GM19099 (cell line): ENCODE results near the gene COPRS.

Source experiments
- POLR2A ChIP-seq: IDR thresholded peaks from 3 replicates; pipeline ENCODE4 v1.6.1; 2011; ENCODE audit warnings: low read depth; ENCODE audit not compliant: insufficient read length; ENCODE audit errors: extremely low read depth

The COPRS gene

DNA sequence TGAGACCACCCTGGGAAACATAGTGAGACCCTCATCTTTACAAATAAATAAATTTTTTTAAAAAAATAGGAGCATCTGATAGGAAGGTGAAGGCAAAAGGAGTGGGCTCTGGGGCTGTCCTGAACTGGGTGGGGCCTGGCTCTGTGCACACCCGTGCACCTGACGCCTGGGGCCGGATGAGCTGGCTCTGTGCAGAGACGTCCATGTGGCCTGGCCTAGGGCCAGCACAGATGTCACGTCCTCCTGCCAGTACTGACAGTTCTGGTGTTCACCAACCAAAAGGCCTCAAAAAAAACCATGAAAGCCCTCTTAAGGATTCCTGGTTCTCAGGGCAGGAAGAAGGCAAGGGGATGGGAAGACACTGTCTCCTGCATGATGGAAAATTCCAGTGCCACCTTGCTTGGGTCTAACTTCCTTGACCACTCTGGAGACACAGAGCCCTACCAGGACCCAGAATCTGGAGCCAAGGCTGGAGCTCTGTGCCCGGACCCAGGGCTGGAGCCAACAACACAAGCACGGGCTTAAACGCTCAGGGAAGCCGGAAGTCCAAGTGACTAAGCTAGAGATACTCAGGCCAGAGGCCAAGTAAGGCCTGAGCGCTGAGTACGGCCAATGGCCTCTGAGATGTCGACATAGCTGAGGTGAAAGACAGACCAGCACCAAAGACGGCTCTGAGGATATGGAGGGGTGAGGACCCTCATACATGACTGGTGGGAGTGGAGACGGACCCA lies 32.9 kb downstream of the COPRS start:
- no peak for TF ChIP-seq POLR2A

DNA sequence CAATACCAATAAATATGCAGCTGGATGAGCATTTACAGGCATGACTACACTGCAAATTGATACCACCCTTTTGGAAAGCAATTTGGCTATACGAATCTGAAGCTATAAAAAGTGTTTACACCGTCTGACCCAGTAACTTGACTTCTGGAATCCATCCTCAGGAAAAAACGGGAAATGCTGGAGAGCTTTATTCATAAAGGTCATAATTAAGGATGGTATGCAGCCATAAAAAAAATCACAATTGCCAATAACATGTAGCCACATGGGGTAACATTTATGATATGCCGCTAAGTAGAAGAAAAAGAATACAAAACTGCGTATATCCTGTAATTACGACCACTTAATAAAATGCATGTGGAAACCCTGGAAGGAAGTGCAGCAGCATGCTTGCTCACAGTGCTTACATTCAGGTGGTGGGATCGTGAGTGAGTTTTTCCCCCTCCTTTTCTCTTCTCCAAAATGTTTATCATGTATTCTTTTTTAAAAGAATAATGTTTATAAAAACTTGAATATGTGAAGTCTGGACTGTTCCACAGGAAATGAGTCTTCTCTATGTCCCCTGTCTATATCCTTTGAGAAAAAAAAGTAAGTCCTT lies 34.2 kb downstream of the COPRS start:
- no peak for TF ChIP-seq POLR2A

DNA sequence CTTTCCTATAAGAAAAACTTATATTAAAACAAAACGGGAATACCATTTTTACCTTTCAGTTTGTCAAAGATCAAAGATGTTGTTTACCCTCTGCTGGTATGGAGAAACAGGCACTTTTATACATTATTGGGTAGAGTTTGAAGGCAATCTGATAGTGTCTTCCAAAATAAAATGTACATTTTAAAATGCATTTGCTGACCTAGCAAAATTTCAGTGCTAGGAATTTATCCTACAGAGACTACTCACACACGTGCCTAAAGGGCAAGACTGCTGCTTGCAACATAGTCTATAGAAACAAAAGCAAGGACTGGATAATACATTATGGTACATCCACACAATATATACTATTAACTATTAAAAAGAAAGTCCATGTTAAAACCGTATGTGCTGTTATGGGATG lies 36.0 kb downstream of the COPRS start:
- TF ChIP-seq POLR2A = no peak

DNA sequence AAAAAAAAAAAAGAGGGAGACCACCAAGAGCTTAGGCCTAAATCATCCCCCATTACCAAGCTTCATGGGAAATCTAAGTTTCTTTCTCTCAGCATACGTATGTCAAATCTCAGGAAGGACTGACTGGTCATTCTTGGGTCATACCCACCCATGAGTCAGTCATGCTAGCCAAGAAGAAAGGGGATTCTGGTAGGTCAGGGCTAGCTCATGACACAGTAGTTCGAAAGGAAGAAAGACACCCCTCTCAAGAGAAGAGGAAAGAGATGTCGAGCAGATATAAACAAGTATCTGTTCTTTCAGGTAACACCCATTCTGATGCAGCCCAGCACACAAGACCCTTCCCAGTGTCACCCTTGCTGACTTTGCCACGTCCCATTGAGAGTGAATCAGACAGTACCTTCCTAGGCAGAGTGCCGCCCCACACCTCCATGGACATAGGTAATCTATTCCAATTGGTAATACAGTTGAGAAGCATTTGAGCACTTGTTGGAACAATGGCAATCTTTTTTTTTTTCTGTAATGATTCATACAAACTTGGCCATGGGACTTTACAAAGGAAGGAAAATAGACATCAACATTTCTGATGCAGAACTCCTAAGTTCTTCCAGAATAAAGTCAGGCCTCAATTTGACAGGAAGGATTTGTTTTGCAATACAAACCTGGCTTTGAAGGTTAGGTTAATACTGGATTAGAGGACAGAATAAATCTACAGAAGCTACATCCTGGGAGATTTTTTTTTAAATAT lies 38.2 kb downstream of the COPRS start:
- TF ChIP-seq POLR2A = no peak

DNA sequence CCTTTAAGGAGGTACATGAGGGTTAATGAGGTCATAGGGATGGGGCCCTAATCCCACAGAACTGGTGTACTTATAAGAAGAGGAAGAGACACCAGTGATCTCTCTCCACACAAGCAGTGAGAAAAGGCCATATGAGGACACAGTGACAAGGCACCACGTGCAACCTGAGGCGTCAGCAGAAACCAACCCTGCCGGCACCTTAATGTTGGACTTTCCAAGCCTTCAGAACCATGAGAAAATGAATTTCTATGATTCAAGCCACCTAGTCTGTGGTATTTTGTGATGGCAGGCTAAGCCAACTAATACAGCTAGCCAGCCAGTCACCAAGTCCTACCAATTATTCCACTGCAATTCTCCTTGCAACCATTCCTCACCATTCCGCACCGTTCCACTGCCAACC lies 39.5 kb downstream of the COPRS start:
- no peak for TF ChIP-seq POLR2A

DNA sequence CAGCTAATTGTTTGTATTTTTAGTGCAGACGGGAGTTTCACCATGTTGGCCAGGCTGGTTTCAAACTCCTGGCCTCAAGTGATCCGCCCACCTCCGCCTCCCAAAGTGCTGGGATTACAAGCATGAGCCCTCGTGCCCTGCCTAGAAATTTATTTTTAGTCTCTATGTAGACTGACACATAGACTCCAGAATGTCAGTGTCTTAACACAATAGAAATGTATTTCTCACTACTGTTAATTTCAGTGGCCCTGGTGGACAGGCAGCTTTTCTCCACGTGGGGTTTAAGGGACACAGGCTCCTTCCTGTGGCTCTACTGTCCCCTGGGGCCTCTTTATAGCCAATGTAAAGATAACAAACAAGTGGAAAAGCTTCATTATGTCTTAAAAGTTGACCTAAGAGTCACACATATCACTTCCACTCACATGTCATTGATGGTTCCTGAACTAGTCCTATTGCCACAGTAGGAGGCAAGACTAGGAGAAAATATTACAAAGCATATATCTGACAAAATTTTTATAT lies 43.8 kb downstream of the COPRS start:
- TF ChIP-seq POLR2A = no peak

DNA sequence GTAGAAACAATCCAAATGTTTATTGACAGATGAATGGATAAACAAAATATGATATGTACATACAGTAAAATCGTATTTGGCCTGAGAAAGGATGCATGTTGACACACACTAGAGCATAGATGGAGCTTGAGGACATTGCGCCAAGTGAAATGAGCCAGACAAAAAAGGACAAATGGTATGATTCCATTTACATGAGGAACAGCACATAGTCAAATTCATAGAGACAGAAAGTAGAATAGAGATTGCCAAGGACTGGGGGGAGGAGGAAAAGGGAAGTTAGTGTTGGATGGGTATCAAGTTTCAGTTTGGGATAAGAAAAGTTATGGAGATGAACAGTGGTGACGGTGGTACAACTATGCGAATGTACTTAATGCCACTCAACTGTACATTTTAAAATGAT lies 47.9 kb downstream of the COPRS start:
- no peak for TF ChIP-seq POLR2A

DNA sequence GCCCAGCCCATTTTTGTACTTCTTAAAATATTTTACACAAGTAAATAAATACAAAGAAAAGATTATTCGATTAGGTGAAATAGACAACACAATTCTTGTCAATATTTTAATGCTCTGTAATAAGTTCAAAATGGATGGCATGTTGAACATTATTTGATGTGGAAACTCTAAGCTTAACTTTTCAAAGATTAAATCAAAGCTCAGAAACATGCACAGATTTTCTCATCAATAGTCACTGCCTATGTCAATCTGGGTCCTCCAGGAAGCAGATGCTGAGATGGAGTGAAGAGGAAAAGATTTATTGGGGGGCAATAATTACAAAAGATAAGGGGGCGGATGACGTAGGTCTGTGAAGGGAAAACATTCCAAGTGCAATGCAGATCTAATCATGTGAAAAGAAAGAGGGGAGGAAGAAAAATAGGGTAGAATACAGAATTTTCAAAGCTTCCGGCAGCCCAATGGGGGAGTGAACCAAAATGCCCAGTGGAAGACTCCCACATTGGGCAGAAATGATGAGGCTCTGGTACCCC lies 50.5 kb downstream of the COPRS start:
- TF ChIP-seq POLR2A = no peak

DNA sequence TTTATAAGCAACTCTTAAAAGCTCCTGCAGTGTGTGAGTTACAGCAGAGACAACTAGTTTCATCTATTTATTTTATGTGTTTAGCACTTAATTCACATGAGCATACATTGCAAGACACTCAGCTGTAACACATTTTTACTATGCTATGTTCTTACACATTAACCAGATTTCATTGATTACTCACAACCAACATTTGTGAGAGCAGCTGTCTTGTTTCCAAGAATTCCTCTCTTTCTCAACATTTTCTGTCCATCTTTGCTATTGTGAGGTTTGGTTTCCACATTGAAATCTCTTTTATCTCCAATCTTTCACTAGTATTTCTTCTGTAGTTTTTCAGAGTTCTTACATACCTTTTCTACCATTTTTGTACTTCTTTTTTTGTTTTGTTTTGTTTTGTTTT lies 51.2 kb downstream of the COPRS start:
- TF ChIP-seq POLR2A = no peak

DNA sequence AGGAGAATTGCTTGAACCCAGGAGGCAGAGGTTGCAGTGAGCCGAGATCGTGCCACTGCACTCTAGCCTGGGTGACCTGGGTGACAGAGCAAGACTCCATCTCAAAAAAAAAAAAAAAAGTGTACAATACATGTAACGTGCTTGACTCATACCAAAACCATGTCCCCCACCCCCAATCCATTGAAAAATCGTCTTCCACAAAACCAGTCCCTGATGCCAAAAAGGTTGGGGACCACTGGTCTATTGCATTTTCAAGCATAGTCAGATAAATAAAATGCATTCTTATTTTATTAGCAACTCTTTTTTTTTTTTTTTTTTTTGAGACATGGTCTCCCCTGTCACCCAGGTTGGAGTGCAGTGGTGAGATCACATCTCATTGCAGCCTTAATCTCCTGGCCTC lies 52.1 kb downstream of the COPRS start:
- TF ChIP-seq POLR2A = no peak

DNA sequence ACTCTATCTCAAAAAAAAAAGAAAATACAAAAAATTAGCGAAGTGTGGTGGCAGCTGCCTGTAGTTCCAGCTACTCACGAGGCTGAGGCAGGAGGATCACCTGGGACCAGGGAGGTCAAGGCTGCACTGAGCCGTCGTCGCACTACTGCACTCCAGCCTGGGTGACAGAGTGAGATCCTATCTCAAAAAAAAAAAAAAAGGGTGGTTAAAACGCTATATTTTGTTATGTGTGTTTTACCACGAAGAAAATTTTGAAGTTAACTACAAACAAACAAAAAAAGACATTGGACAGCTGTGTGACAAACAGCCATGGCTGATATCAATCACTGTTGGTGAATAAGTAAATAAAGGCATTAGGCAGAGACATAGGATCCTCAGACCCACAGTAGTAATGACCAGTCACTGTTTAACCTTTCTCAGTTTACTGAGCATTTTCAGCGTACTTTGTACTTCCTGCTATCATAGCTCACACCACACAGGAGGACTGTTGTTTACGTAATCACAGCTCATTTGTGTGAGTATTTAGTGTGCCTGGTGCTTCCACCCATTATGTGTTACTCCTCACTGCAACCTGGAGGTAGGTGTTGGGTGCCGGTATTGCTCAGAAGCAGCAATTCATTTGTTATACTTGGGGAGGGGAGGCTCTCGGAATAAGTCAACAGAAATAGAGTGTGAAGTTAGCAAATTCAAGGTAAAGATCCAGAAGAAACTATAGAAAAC lies 55.4 kb downstream of the COPRS start:
- TF ChIP-seq POLR2A = no peak

DNA sequence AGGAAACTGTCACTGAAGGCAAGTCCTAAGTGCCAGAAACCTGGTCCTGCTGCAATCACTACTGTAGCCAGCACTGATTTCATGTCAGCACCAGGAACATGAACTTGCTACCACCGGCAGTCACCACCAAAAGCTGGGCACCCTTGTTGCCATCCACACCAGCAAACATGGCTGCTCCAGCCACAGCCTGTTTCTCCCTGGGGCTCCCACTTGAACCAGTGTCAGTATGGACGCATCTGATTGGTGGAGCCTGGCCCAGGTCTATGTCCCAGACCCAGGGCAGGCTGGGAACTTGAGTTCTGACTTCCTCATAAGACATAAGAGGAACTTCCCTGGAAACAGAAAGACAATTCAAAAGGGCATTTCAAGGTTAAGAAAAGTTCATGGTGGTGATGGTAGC lies 56.5 kb downstream of the COPRS start:
- no peak for TF ChIP-seq POLR2A
